ENCODE results near the gene HOXC13. TPM values are rescaled to one million over a fixed set of nuclear protein-coding genes. Genes with fewer than 3 reads are reported as not detected.

The HOXC13 gene
- polyA plus RNA-seq, 1 donor (not counting 4 experiments of a cell fraction or from before 2014, with no cell fraction given), result 4.8 TPM

GRCh38 chr12:53965281-53966084 lies 26.9 kb downstream of the HOXC13 start:
- H2AFZ ChIP-seq (ENCODE audit: control insufficient read depth, low read length), result no peak overlapping the region
- H3K4me3 ChIP-seq (ENCODE audit: control insufficient read depth in 2 of 3, extremely low read depth in 1 of 3, insufficient read depth in 2 of 3, low read depth in 1 of 3, low read length in 3 of 3), result no peak overlapping the region
- H4K20me1 ChIP-seq (ENCODE audit: control insufficient read depth, extremely low read depth, insufficient read depth, low read length), result no peaks in the 10 kb centered on the region
- peaks cover 0 to 2% of the 10 kb centered on the region in 2 experiments for H3K36me3 ChIP-seq (ENCODE audit: control insufficient read depth in 2 of 2, extremely low read depth in 1 of 2, insufficient read depth in 2 of 2, low read length in 2 of 2)
- no peak overlapping the region for H3K9ac ChIP-seq (ENCODE audit: control insufficient read depth, extremely low read depth, insufficient read depth, low read length)
- peaks cover 3% of the 10 kb centered on the region for H3K4me1 ChIP-seq (ENCODE audit: control insufficient read depth, extremely low read depth, insufficient read depth, low read length)
- DNase-seq (ENCODE audit: low read depth, low spot score) (no peak), FAIRE-seq (no peak)
- H3K27me3 ChIP-seq (ENCODE audit: control insufficient read depth, extremely low read depth, insufficient read depth, low read length), result peaks cover 12% of the 10 kb centered on the region
- TF ChIP-seq EZH2 (IDR thresholded peaks at IDR 0.05; ENCODE audit: low read length), result no peak
- TF ChIP-seq CTCF (optimal IDR thresholded peaks at IDR 0.05 in 1 of 3, IDR thresholded peaks at IDR 0.05 in 1 of 3, conservative IDR thresholded peaks at IDR 0.05 in 1 of 3; ENCODE audit: extremely low read depth in 1 of 3, insufficient read depth in 2 of 3, low read length in 3 of 3), result no peak
- H3K9me1 ChIP-seq (ENCODE audit: control insufficient read depth, extremely low read depth, insufficient read depth, low read length), result no peaks in the 10 kb centered on the region
- H3K4me2 ChIP-seq (ENCODE audit: control insufficient read depth, extremely low read depth, insufficient read depth, low read depth, low read length), result no peak overlapping the region
- no peaks in the 10 kb centered on the region for H3K79me2 ChIP-seq (ENCODE audit: control insufficient read depth, insufficient read depth, low read length)
- H3K9me3 ChIP-seq (ENCODE audit: control insufficient read depth, low read depth, low read length), result no peaks in the 10 kb centered on the region
- dilution Hi-C loops (cut with MboI; ENCODE audit: extremely low pct_ligation_motif_present, low sequenced_read_pairs), result no loop called here
- no peak overlapping the region for H3K27ac ChIP-seq (ENCODE audit: control insufficient read depth, insufficient read depth, low read length)

GRCh38 chr12:53966085-53966384 lies 27.4 kb downstream of the HOXC13 start:
- TF ChIP-seq EZH2 (IDR thresholded peaks at IDR 0.05; ENCODE audit: low read length), result no peak
- TF ChIP-seq CTCF (optimal IDR thresholded peaks at IDR 0.05 in 1 of 3, IDR thresholded peaks at IDR 0.05 in 1 of 3, conservative IDR thresholded peaks at IDR 0.05 in 1 of 3; ENCODE audit: extremely low read depth in 1 of 3, insufficient read depth in 2 of 3, low read length in 3 of 3), result no peak
- Histone ChIP-seq H3K4me1 (ENCODE audit: control insufficient read depth, extremely low read depth, insufficient read depth, low read length) (peaks cover 3% of the 10 kb centered on the region), H3K9me3 (ENCODE audit: control insufficient read depth, low read depth, low read length) (no peaks in the 10 kb centered on the region), H3K36me3 (ENCODE audit: control insufficient read depth in 2 of 2, extremely low read depth in 1 of 2, insufficient read depth in 2 of 2, low read length in 2 of 2) (peaks cover 0 to 2% of the 10 kb centered on the region in 2 experiments), H3K4me2 (ENCODE audit: control insufficient read depth, extremely low read depth, insufficient read depth, low read depth, low read length) (no peak overlapping the region), H2AFZ (ENCODE audit: control insufficient read depth, low read length) (no peak overlapping the region), H4K20me1 (ENCODE audit: control insufficient read depth, extremely low read depth, insufficient read depth, low read length) (no peaks in the 10 kb centered on the region), H3K9ac (ENCODE audit: control insufficient read depth, extremely low read depth, insufficient read depth, low read length) (no peak overlapping the region), H3K9me1 (ENCODE audit: control insufficient read depth, extremely low read depth, insufficient read depth, low read length) (no peaks in the 10 kb centered on the region), H3K27me3 (ENCODE audit: control insufficient read depth, extremely low read depth, insufficient read depth, low read length) (peaks cover 12% of the 10 kb centered on the region), H3K4me3 (ENCODE audit: control insufficient read depth in 2 of 3, extremely low read depth in 1 of 3, insufficient read depth in 2 of 3, low read depth in 1 of 3, low read length in 3 of 3) (no peak overlapping the region), H3K79me2 (ENCODE audit: control insufficient read depth, insufficient read depth, low read length) (no peaks in the 10 kb centered on the region), H3K27ac (ENCODE audit: control insufficient read depth, insufficient read depth, low read length) (no peak overlapping the region)
- DNase-seq (ENCODE audit: low read depth, low spot score), result no peak
- dilution Hi-C loops (cut with MboI; ENCODE audit: extremely low pct_ligation_motif_present, low sequenced_read_pairs), result no loop called here
- FAIRE-seq, result no peak

All from keratinocyte (primary cell).